Measurements from ENCODE around the gene GRB14.

DNA sequence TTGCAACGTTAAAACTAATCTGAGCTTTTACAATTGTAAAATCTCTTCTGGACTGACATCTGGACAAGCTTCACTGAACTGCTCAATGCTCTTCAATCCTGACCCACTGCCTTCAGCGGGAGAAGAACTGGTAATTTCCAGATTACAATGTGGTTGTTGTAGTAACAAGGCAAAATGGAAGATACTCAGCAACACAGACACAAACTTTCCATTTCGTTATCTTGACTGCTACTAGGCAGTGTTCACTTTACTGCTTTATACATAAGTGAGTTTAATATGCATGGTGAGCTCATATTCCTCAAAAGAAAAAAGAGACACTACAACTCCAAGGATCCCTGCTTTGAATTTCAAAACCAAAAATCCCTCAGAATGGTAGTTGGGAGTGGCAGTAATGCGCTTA is 51.9 kb downstream of the GRB14 start:
- TF ChIP-seq CEBPB (IDR thresholded peaks at IDR 0.05; ENCODE audit: borderline replicate concordance in 1 of 2, low read depth in 2 of 2, low read length in 2 of 2) (no peak), ATF2 (IDR thresholded peaks at IDR 0.05; ENCODE audit: low read length) (no peak), MAX (IDR thresholded peaks at IDR 0.05; ENCODE audit: low read depth, low read length) (no peak), EP300 (IDR thresholded peaks at IDR 0.05; ENCODE audit: borderline replicate concordance in 1 of 2, control insufficient read depth in 1 of 2, low read depth in 2 of 2, low read length in 2 of 2) (no peak), SRF (IDR thresholded peaks at IDR 0.05; ENCODE audit: low read depth in 2 of 2, low read length in 2 of 2) (no peak), BACH1 (IDR thresholded peaks at IDR 0.05; ENCODE audit: borderline replicate concordance) (no peak), USF2 (IDR thresholded peaks at IDR 0.05; ENCODE audit: borderline replicate concordance, low read depth, low read length) (no peak), POLR2AphosphoS5 (IDR thresholded peaks at IDR 0.05; ENCODE audit: low read length) (no peak)
- TF ChIP-seq, protein P1, sequence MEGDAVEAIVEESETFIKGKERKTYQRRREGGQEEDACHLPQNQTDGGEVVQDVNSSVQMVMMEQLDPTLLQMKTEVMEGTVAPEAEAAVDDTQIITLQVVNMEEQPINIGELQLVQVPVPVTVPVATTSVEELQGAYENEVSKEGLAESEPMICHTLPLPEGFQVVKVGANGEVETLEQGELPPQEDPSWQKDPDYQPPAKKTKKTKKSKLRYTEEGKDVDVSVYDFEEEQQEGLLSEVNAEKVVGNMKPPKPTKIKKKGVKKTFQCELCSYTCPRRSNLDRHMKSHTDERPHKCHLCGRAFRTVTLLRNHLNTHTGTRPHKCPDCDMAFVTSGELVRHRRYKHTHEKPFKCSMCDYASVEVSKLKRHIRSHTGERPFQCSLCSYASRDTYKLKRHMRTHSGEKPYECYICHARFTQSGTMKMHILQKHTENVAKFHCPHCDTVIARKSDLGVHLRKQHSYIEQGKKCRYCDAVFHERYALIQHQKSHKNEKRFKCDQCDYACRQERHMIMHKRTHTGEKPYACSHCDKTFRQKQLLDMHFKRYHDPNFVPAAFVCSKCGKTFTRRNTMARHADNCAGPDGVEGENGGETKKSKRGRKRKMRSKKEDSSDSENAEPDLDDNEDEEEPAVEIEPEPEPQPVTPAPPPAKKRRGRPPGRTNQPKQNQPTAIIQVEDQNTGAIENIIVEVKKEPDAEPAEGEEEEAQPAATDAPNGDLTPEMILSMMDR (IDR thresholded peaks at IDR 0.05 in 2 of 3, conservative IDR thresholded peaks at IDR 0.05 in 1 of 3; ENCODE audit: control insufficient read depth in 2 of 3, extremely low read depth in 1 of 3, insufficient read depth in 1 of 3, low read depth in 3 of 3, low read length in 3 of 3): no peak

Data from GM12878 (cell line).